Hepatocyte (in vitro differentiated cells): ENCODE data around the gene CARMIL3. TPM values are rescaled to one million over a fixed set of nuclear protein-coding genes. Genes with fewer than 3 reads are reported as not detected.
A peak's percentile ranks its signal among the peaks of the same experiment; 100 is the strongest.

Source experiments
- DNase-seq: peaks from one replicate; pipeline ENCODE4 v3.0.0-alpha.2; 2016; ENCODE audit warnings: low spot score
- H2AFZ ChIP-seq: fragments of 200-600 bp; sonication (generic); 2 replicates; pipeline ENCODE4 v1.6.0; 2016; ENCODE audit warnings: antibody characterized with exemption, mild to moderate bottlenecking
- H3K27ac ChIP-seq: fragments of 200-600 bp; sonication (generic); 2 replicates; pipeline ENCODE4 v1.5.1; 2016; ENCODE audit warnings: mild to moderate bottlenecking
- H3K27me3 ChIP-seq: fragments of 200-600 bp; sonication (generic); 2 replicates; pipeline ENCODE4 v1.6.1; 2016
- H3K36me3 ChIP-seq: fragments of 200-600 bp; sonication (generic); replicated peaks from 2 replicates; pipeline ENCODE4 v1.5.1; 2016; ENCODE audit warnings: low read depth; ENCODE audit not compliant: insufficient read depth
- H3K4me1 ChIP-seq: fragments of 200-600 bp; sonication (generic); 2 replicates; pipeline ENCODE4 v1.5.1; 2016; ENCODE audit warnings: mild to moderate bottlenecking, moderate library complexity; ENCODE audit not compliant: insufficient read depth
- H3K4me2 ChIP-seq: fragments of 200-600 bp; sonication (generic); 2 replicates; pipeline ENCODE4 v1.6.0; 2016
- H3K4me3 ChIP-seq: fragments of 200-600 bp; sonication (generic); 2 replicates; pipeline ENCODE4 v1.5.1; 2016; ENCODE audit warnings: mild to moderate bottlenecking
- H3K79me2 ChIP-seq: fragments of 200-600 bp; sonication (generic); 2 replicates; pipeline ENCODE4 v1.6.0; 2017; ENCODE audit warnings: mild to moderate bottlenecking
- H3K9me2 ChIP-seq: fragments of 200-600 bp; sonication (generic); replicated peaks from 2 replicates; pipeline ENCODE4 v1.6.0; 2017; ENCODE audit warnings: mild to moderate bottlenecking; ENCODE audit not compliant: insufficient read depth
- H3K9me3 ChIP-seq: fragments of 200-600 bp; sonication (generic); 2 replicates; pipeline ENCODE4 v1.5.1; 2016; ENCODE audit warnings: low read depth, mild to moderate bottlenecking
- H4K20me1 ChIP-seq: fragments of 200-600 bp; sonication (generic); 2 replicates; pipeline ENCODE4 v1.6.0; 2016; ENCODE audit warnings: mild to moderate bottlenecking; ENCODE audit not compliant: insufficient read depth, poor library complexity, severe bottlenecking
- EZH2 ChIP-seq: fragments of 200-600 bp; sonication (generic); IDR thresholded peaks from 2 replicates; pipeline ENCODE4 v1.6.1; 2016; ENCODE audit warnings: antibody characterized with exemption, mild to moderate bottlenecking, borderline replicate concordance
- EZH2phosphoT487 ChIP-seq: fragments of 200-600 bp; sonication (generic); IDR thresholded peaks from one replicate; pipeline ENCODE4 v1.6.1; 2018; ENCODE audit warnings: antibody characterized with exemption, mild to moderate bottlenecking, low read depth, moderate library complexity; ENCODE audit not compliant: unreplicated experiment, severe bottlenecking
- WGBS: methylation state at CpG from one replicate; pipeline ENCODE4 v1.1.6; 2016; ENCODE audit warnings: low lambda C conversion rate; ENCODE audit errors: missing lambda C conversion rate; 5-methylcytosine and 5-hydroxymethylcytosine counted together
- polyA plus RNA-seq: library from polyadenylated mRNA; unstranded; fragments of >200 nt; fragmentation: Nextera tagmentation; extraction: Ambion mirVana; gene quantifications from 2 replicates; pipeline ENCODE4 v1.2.1, GENCODE V29; 2016
- total RNA-seq: library from RNA; depleted of rRNA; stranded (reverse); fragments of >200 nt; gene quantifications from 2 replicates; pipeline ENCODE4 v1.2.3, GENCODE V29; 2014
- TF ChIP-seq, protein P1 (sequence below): fragments of 200-600 bp; sonication (generic); IDR thresholded peaks from 2 replicates; pipeline ENCODE4 v1.5.1; 2016; ENCODE audit warnings: antibody characterized with exemption, mild to moderate bottlenecking; ENCODE audit not compliant: poor library complexity

The CARMIL3 gene
- total and polyA plus RNA-seq, 2 experiments from 2014 or later, result 0.37 TPM; not detected in 1

- 31% methylated on average over 12 of the region's 12 CpGs for WGBS
- H3K4me1 ChIP-seq, result peaks cover 12% of the 10 kb centered on the region
- no peaks in the 10 kb centered on the region for H3K36me3 ChIP-seq
- peak overlapping the region; percentile 84 for H3K4me3 ChIP-seq
- H4K20me1 ChIP-seq, result no peaks in the 10 kb centered on the region
- peak overlapping the region; percentile 73 for H2AFZ ChIP-seq
- no peaks in the 10 kb centered on the region for H3K27me3 ChIP-seq
- H3K9me3 ChIP-seq, result no peaks in the 10 kb centered on the region
- peak; percentile 83 for DNase-seq
- peak overlapping the region; percentile 84 for H3K4me2 ChIP-seq
- peak overlapping the region; percentile 95 for H3K27ac ChIP-seq
- no peak for TF ChIP-seq EZH2phosphoT487
- TF ChIP-seq, protein P1, sequence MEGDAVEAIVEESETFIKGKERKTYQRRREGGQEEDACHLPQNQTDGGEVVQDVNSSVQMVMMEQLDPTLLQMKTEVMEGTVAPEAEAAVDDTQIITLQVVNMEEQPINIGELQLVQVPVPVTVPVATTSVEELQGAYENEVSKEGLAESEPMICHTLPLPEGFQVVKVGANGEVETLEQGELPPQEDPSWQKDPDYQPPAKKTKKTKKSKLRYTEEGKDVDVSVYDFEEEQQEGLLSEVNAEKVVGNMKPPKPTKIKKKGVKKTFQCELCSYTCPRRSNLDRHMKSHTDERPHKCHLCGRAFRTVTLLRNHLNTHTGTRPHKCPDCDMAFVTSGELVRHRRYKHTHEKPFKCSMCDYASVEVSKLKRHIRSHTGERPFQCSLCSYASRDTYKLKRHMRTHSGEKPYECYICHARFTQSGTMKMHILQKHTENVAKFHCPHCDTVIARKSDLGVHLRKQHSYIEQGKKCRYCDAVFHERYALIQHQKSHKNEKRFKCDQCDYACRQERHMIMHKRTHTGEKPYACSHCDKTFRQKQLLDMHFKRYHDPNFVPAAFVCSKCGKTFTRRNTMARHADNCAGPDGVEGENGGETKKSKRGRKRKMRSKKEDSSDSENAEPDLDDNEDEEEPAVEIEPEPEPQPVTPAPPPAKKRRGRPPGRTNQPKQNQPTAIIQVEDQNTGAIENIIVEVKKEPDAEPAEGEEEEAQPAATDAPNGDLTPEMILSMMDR, result no peak
- no peak for TF ChIP-seq EZH2
- H3K9me2 ChIP-seq, result no peaks in the 10 kb centered on the region
- peaks cover 27% of the 10 kb centered on the region for H3K79me2 ChIP-seq
Observed at GRCh38 chr14:24095271-24096068, 43.7 kb downstream of the CARMIL3 start.

- H3K4me1 ChIP-seq, result peaks cover 12% of the 10 kb centered on the region
- H4K20me1 ChIP-seq, result no peaks in the 10 kb centered on the region
- no peak overlapping the region for H2AFZ ChIP-seq
- no peak for DNase-seq
- H3K4me3 ChIP-seq, result no peak overlapping the region
- no peak overlapping the region for H3K27ac ChIP-seq
- H3K9me3 ChIP-seq, result no peaks in the 10 kb centered on the region
- peaks cover 27% of the 10 kb centered on the region for H3K79me2 ChIP-seq
- no peaks in the 10 kb centered on the region for H3K27me3 ChIP-seq
- H3K4me2 ChIP-seq, result no peak overlapping the region
- no peak for TF ChIP-seq EZH2
- TF ChIP-seq, protein P1, result no peak
- no peak for TF ChIP-seq EZH2phosphoT487
- WGBS, result 98% methylated on average over 8 of the region's 8 CpGs
- no peaks in the 10 kb centered on the region for H3K36me3 ChIP-seq
- no peaks in the 10 kb centered on the region for H3K9me2 ChIP-seq
Observed at GRCh38 chr14:24096545-24097181, 44.9 kb downstream of the CARMIL3 start.

- Histone ChIP-seq H3K9me3 (no peaks in the 10 kb centered on the region), H2AFZ (no peak overlapping the region), H3K27me3 (no peaks in the 10 kb centered on the region), H3K9me2 (no peaks in the 10 kb centered on the region), H3K4me3 (no peak overlapping the region), H3K79me2 (peaks cover 27% of the 10 kb centered on the region), H3K4me2 (no peak overlapping the region), H3K27ac (no peak overlapping the region), H3K4me1 (peaks cover 8% of the 10 kb centered on the region), H4K20me1 (no peaks in the 10 kb centered on the region), H3K36me3 (no peaks in the 10 kb centered on the region)
- WGBS, result 98% methylated on average over 15 of the region's 16 CpGs
- no peak for DNase-seq
- TF ChIP-seq EZH2, result no peak
- TF ChIP-seq EZH2phosphoT487, result no peak
- TF ChIP-seq, protein P1, result no peak
Observed at GRCh38 chr14:24098229-24098926, 46.6 kb downstream of the CARMIL3 start.
